Spinal cord (tissue), 10 donors: ENCODE results near the gene IBSP. TPM values are rescaled to one million over a fixed set of nuclear protein-coding genes. Genes with fewer than 3 reads are reported as not detected.

Source experiments
- DNase-seq, 6 donors: peaks; one replicate each; pipeline versions ENCODE4 v3.0.0 to v3.0.0-alpha.2; 2013 to 2015; ENCODE audit warnings: low spot score in 6 of 6, low read depth in 4 of 6
- H3K27ac ChIP-seq: one replicate; pipeline ENCODE4 v1.5.1; 2013; ENCODE audit warnings: low read depth, low read length, control low read depth
- H3K27me3 ChIP-seq: one replicate; pipeline ENCODE4 v1.6.1; 2013; ENCODE audit warnings: low read length; ENCODE audit not compliant: control insufficient read depth, insufficient read depth
- H3K36me3 ChIP-seq: one replicate; pipeline ENCODE4 v1.6.1; 2013; ENCODE audit warnings: low read length; ENCODE audit not compliant: control insufficient read depth, insufficient read depth
- H3K4me1 ChIP-seq: one replicate; pipeline ENCODE4 v1.6.1; 2013; ENCODE audit warnings: low read length; ENCODE audit not compliant: control insufficient read depth, insufficient read depth
- H3K4me3 ChIP-seq: one replicate; pipeline ENCODE4 v1.5.1; 2013; ENCODE audit warnings: low read depth, low read length, control low read depth
- H3K9me3 ChIP-seq: one replicate; pipeline ENCODE4 v1.6.1; 2013; ENCODE audit warnings: low read length; ENCODE audit not compliant: control insufficient read depth, insufficient read depth
- WGBS: methylation state at CpG from one replicate; pipeline ENCODE4 v1.1.5; 2013; ENCODE audit warnings: missing lambda C conversion rate; ENCODE audit not compliant: insufficient coverage; 5-methylcytosine and 5-hydroxymethylcytosine counted together
- polyA plus RNA-seq, 2 donors: library from polyadenylated mRNA; unstranded; fragments of 120-200 nt; gene quantifications; one replicate each; pipeline ENCODE4 v1.2.1, GENCODE V29; 2013; ENCODE audit not compliant: insufficient read length in 2 of 2
- total RNA-seq, 2 donors: library from RNA; depleted of rRNA in 1 of 2; stranded (reverse); fragments of 120-200 nt in 1 of 2; fragments of >200 nt in 1 of 2; gene quantifications; one replicate each; pipeline versions ENCODE4 v1.2.3 to v1.2.4, GENCODE V29; 2013 to 2014
- donor health status: healthy.

The IBSP gene
- total and polyA plus RNA-seq, 4 donors, result 0.16 to 2.6 (median 1.2) TPM; not detected in 1

- Histone ChIP-seq H3K27me3 (no peaks in the 10 kb centered on the region), H3K36me3 (no peaks in the 10 kb centered on the region), H3K4me1 (no peaks in the 10 kb centered on the region), H3K27ac (no peak overlapping the region), H3K9me3 (no peaks in the 10 kb centered on the region), H3K4me3 (no peak overlapping the region)
- WGBS, result no CpG with 5 or more reads among the region's 2 CpGs
- DNase-seq, result no peak
Observed at GRCh38 chr4:87834401-87834800, 35.0 kb downstream of the IBSP start.

GRCh38 chr4:87835197-87835596 is 35.8 kb downstream of the IBSP start:
- WGBS, result no CpG with 5 or more reads among the region's 2 CpGs
- H3K36me3 ChIP-seq, result no peaks in the 10 kb centered on the region
- no peak for DNase-seq
- no peak overlapping the region for H3K4me3 ChIP-seq
- no peaks in the 10 kb centered on the region for H3K9me3 ChIP-seq
- peaks cover 3% of the 10 kb centered on the region for H3K4me1 ChIP-seq
- no peak overlapping the region for H3K27ac ChIP-seq
- H3K27me3 ChIP-seq, result no peaks in the 10 kb centered on the region

- H3K27me3 ChIP-seq, result no peaks in the 10 kb centered on the region
- H3K4me3 ChIP-seq, result no peak overlapping the region
- H3K27ac ChIP-seq, result no peak overlapping the region
- no CpG with 5 or more reads among the region's 2 CpGs for WGBS
- H3K4me1 ChIP-seq, result peaks cover 3% of the 10 kb centered on the region
- no peaks in the 10 kb centered on the region for H3K36me3 ChIP-seq
- no peak for DNase-seq
- no peaks in the 10 kb centered on the region for H3K9me3 ChIP-seq
Observed at GRCh38 chr4:87835743-87836142, 36.4 kb downstream of the IBSP start.

GRCh38 chr4:87838205-87838604 is 38.9 kb downstream of the IBSP start:
- H3K4me1 ChIP-seq, result peaks cover 3% of the 10 kb centered on the region
- H3K36me3 ChIP-seq, result no peaks in the 10 kb centered on the region
- H3K27me3 ChIP-seq, result no peaks in the 10 kb centered on the region
- H3K9me3 ChIP-seq, result no peaks in the 10 kb centered on the region
- peak in 1 of 6 donors; percentile 24 for DNase-seq
- WGBS, result 80% methylated on average over 1 of the region's 6 CpGs
- H3K4me3 ChIP-seq, result no peak overlapping the region
- H3K27ac ChIP-seq, result no peak overlapping the region

- Histone ChIP-seq H3K4me3 (no peak overlapping the region), H3K4me1 (peaks cover 3% of the 10 kb centered on the region), H3K9me3 (no peaks in the 10 kb centered on the region), H3K27ac (peak overlapping the region; percentile 25), H3K36me3 (no peaks in the 10 kb centered on the region), H3K27me3 (no peaks in the 10 kb centered on the region)
- DNase-seq, result peak in 5 of 6 donors; percentile 10 to 76 (median 26)
- 38% methylated on average over 2 of the region's 7 CpGs for WGBS
Observed at GRCh38 chr4:87838890-87839591, 39.7 kb downstream of the IBSP start.

GRCh38 chr4:87839592-87839946 is 40.2 kb downstream of the IBSP start:
- no peak for DNase-seq
- Histone ChIP-seq H3K9me3 (no peaks in the 10 kb centered on the region), H3K4me3 (no peak overlapping the region), H3K4me1 (peaks cover 3% of the 10 kb centered on the region), H3K27me3 (no peaks in the 10 kb centered on the region), H3K36me3 (no peaks in the 10 kb centered on the region), H3K27ac (peak overlapping the region; percentile 25)
- WGBS, result no CpG with 5 or more reads among the region's 1 CpG

GRCh38 chr4:87840149-87840548 is 40.8 kb downstream of the IBSP start:
- no CpG with 5 or more reads among the region's 3 CpGs for WGBS
- H3K4me3 ChIP-seq, result no peak overlapping the region

GRCh38 chr4:87843936-87844335 is 44.6 kb downstream of the IBSP start:
- no peaks in the 10 kb centered on the region for H3K27me3 ChIP-seq
- no peaks in the 10 kb centered on the region for H3K36me3 ChIP-seq
- 100% methylated on average over 1 of the region's 3 CpGs for WGBS
- no peak overlapping the region for H3K4me3 ChIP-seq
- no peak overlapping the region for H3K27ac ChIP-seq
- H3K9me3 ChIP-seq, result no peaks in the 10 kb centered on the region
- H3K4me1 ChIP-seq, result peaks cover 3% of the 10 kb centered on the region
- peak in 1 of 6 donors; percentile 81 for DNase-seq

More at GRCh38 chr4:87840149-87840548, 40.8 kb downstream of the IBSP start:
- no peaks in the 10 kb centered on the region for H3K9me3 ChIP-seq
- H3K27me3 ChIP-seq, result no peaks in the 10 kb centered on the region
- DNase-seq, result peak in 1 of 6 donors; percentile 11
- peak overlapping the region; percentile 17 for H3K27ac ChIP-seq
- no peaks in the 10 kb centered on the region for H3K36me3 ChIP-seq
- H3K4me1 ChIP-seq, result peaks cover 3% of the 10 kb centered on the region

- no peak for DNase-seq
- Histone ChIP-seq H3K36me3 (no peaks in the 10 kb centered on the region), H3K9me3 (no peaks in the 10 kb centered on the region), H3K27ac (no peak overlapping the region), H3K27me3 (no peaks in the 10 kb centered on the region), H3K4me3 (no peak overlapping the region), H3K4me1 (peaks cover 3% of the 10 kb centered on the region)
- WGBS, result 60% methylated on average over 1 of the region's 1 CpG
Observed at GRCh38 chr4:87844452-87844851, 45.1 kb downstream of the IBSP start.

GRCh38 chr4:87846226-87846625 is 46.9 kb downstream of the IBSP start:
- WGBS, result 100% methylated on average over 3 of the region's 5 CpGs
- DNase-seq, result no peak

More at GRCh38 chr4:87846226-87846625, 46.9 kb downstream of the IBSP start:
- Histone ChIP-seq H3K27me3 (no peaks in the 10 kb centered on the region), H3K4me3 (no peak overlapping the region), H3K4me1 (no peaks in the 10 kb centered on the region), H3K27ac (no peak overlapping the region), H3K9me3 (no peaks in the 10 kb centered on the region), H3K36me3 (no peaks in the 10 kb centered on the region)
